HG02571 (cell line): Measurements from ENCODE around the gene ARHGEF39.
A peak's percentile ranks its signal among the peaks of the same experiment; 100 is the strongest.
"Not testable (repeated sequence)": the region's sequence is repeated elsewhere in the genome, so short reads cannot be mapped to it uniquely, and the experiment has no call there.

Experiments
- ATAC-seq: cut with Tn5 transposase; IDR thresholded peaks from one replicate; pipeline ENCODE4 v1.9.1; 2021; ENCODE audit warnings: mild to moderate bottlenecking, moderate library complexity; ENCODE audit not compliant: unreplicated experiment

ARHGEF39 gene

GRCh38 chr9:35653611-35654010 lies 11.4 kb downstream of the ARHGEF39 start:
- no peak for ATAC-seq

GRCh38 chr9:35652829-35653209 lies 12.2 kb downstream of the ARHGEF39 start:
- no peak for ATAC-seq

GRCh38 chr9:35651956-35652828 lies 12.8 kb downstream of the ARHGEF39 start:
- ATAC-seq: no peak

GRCh38 chr9:35650341-35651158 lies 14.4 kb downstream of the ARHGEF39 start, which contains the start of gene SIT1:
Gene SIT1, minus strand, starts transcription at chr9:35650931. Its CDS starts 78 bp downstream, at chr9:35650853.
- ATAC-seq: no peak

- ATAC-seq: no peak
Observed at GRCh38 chr9:35649431-35650340, 15.3 kb downstream of the ARHGEF39 start.

- ATAC-seq: peak; percentile 74
Observed at GRCh38 chr9:35646533-35647265, 18.3 kb downstream of the ARHGEF39 start.

- no peak for ATAC-seq
Observed at GRCh38 chr9:35646153-35646532, 18.9 kb downstream of the ARHGEF39 start.

- not testable (repeated sequence) for ATAC-seq
Observed at GRCh38 chr9:35645736-35646135, 19.3 kb downstream of the ARHGEF39 start.

- ATAC-seq: no peak
Observed at GRCh38 chr9:35643046-35643445, 21.9 kb downstream of the ARHGEF39 start.

GRCh38 chr9:35641478-35641877 lies 23.5 kb downstream of the ARHGEF39 start:
- ATAC-seq: not testable (repeated sequence)

- not testable (repeated sequence) for ATAC-seq
Observed at GRCh38 chr9:35640431-35640830, 24.6 kb downstream of the ARHGEF39 start.

GRCh38 chr9:35639631-35640030 lies 25.4 kb downstream of the ARHGEF39 start:
- ATAC-seq: no peak

- ATAC-seq: not testable (repeated sequence)
Observed at GRCh38 chr9:35639225-35639624, 25.8 kb downstream of the ARHGEF39 start.

GRCh38 chr9:35638751-35639150 lies 26.2 kb downstream of the ARHGEF39 start:
- not testable (repeated sequence) for ATAC-seq

- ATAC-seq: not testable (repeated sequence)
Observed at GRCh38 chr9:35637427-35637955, 27.5 kb downstream of the ARHGEF39 start.

- not testable (repeated sequence) for ATAC-seq
Observed at GRCh38 chr9:35636877-35637246, 28.1 kb downstream of the ARHGEF39 start.

GRCh38 chr9:35636135-35636876 lies 28.7 kb downstream of the ARHGEF39 start:
- no peak for ATAC-seq

GRCh38 chr9:35635730-35636129 lies 29.3 kb downstream of the ARHGEF39 start:
- no peak for ATAC-seq

- no peak for ATAC-seq
Observed at GRCh38 chr9:35629597-35629996, 35.4 kb downstream of the ARHGEF39 start.
